Activated CD8-positive, alpha-beta memory T cell treated with anti-CD3 and anti-CD28 coated beads, Interleukin-2, amount 50 U/mL, for 1 hour (primary cell): Measurements from ENCODE around the gene OLFM1.

Experiments
- DNase-seq: peaks from one replicate; pipeline ENCODE4 v3.0.0-alpha.2; 2020; ENCODE audit errors: extremely low read depth

Gene OLFM1

DNA sequence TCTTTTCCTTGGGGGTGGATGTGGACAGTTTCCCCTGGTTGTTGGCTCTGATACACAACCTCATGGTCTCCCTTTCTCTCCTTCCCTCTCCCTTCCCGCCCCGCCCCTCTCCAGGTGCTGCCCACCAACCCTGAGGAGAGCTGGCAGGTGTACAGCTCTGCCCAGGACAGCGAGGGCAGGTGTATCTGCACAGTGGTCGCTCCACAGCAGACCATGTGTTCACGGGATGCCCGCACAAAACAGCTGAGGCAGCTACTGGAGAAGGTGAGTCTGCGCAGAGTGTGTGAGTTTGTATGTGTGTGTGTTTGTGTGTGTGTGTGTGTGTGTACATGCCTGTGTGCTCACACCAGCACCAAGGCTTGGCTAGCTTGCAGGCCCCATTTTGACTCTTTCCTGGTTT is 2.6 kb downstream of the OLFM1 start:
- DNase-seq = no peak

DNA sequence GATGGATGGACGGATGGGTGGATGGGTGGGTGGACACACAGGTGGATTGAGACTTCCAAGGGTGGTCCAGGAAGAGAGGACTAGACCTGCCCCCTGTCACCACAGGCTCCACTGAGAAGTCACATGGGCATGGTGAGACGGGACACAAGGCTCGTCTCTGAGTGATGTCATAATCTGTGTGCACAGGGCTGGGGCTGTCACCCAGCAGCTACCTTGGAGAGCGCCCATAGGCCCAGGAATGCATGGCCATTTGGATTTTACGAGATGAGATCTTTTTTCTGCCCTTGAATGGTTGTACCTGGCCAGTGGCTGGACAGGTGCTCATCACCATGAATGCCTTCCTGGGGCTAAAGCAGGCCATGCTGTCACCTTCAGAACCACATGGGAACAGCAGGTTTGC is 3.1 kb downstream of the OLFM1 start:
- DNase-seq = no peak

DNA sequence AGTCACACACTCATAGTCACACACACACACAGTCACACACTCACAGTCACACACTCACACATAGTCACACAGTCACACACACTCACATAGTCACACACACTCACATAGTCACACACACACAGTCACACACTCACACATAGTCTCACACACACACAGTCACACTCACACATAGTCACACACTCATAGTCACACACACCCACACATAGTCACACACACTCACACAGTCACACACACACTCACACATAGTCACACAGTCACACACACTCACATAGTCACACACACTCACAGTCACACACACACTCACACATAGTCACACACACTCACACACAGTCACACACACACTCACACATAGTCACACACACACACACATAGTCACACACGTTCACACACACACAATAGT is 4.1 kb downstream of the OLFM1 start:
- no peak for DNase-seq

DNA sequence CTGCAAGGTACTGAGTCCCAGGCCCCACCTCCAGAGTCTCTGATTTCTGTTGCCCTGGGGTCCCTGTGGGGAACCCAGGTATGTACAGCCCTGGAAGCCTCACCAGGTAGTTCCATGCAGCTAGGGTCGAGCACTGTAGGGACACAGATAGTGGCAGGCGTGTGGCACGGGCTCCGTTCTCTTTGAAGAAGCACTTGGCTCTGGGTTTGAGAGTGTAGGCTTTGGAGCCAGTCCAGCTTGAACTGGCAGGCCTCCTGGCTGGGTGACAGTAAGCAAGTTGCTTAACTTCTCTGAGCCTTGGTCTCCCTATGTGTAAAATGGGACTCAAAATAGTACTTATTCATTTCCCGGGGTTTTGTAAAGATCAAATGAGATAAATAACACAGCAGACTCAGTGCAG is 5.6 kb downstream of the OLFM1 start:
- DNase-seq = no peak

DNA sequence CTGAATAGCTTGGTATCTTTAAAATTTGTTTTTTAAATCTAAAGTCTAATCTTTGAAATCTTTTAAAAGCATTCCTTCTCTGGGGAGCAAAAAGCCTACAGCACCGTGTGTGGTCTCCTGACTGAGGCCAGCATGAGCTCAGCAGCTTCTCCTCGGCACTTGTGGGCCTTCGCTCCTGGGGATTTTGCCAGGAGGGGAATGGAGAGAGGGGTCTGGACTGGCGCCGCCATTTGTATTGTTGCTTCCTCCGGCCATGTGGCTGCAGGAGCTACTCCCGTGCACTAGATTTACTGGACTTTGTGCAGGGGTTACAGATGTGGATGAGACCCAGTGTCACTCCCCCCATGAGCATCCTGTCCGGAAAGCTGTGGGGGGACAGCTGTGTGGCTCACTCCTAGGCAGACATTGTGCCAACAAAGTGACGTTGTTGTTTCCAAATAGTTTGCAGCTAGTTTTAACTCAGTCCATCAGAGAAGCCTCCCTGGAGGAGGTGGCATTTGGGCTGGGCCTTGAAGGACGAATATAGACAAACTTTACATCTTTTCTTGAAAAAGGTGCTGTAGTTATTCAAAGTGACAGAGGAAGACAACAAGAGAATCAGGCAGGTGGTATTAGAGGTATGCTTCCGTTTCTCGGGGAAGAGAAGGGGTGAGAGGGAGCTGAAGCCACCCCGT is 6.6 kb downstream of the OLFM1 start:
- DNase-seq = no peak

DNA sequence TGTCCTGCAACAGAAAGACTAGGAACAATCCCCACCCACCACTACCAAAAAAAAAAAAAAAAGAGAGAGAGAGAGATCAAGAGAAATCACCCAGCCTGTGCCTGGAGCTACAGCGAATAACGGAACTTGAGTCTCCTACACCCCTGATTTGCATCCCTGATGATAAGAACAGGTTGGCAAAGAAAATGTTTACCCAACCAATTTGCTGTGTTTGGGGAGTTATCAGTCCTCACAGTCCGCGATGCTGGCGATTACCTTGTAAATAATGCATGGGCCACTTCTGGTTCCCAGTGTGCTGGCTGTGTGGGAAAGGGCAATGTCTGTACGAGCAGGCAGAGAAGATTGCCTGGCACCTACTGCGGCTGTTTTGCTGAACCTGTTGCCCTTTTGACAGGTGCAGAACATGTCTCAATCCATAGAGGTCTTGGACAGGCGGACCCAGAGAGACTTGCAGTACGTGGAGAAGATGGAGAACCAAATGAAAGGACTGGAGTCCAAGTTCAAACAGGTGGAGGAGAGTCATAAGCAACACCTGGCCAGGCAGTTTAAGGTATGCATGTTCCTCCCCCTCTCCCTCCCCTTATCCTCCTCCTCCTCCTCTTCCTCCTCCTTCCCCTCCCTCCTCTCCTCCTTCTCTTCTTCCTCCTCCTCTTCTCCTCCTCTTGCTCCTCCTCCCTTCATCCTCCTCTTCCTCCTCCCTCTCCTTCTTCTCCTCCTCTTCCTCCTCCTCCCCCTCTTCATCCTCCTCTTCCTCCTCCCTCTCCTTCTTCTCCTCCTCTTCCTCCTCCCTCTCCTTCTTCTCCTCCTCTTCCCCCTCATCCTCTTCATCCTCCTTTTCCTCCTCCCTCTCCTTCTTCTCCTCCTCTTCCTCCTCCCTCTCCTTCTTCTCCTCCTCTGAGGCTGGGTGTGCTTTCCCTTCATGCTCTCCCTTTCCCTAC is 8.3 kb downstream of the OLFM1 start:
- DNase-seq = no peak

GRCh38 chr9:135096408-135096895 is 9.0 kb downstream of the OLFM1 start:
- DNase-seq = no peak

- DNase-seq = no peak
Observed at GRCh38 chr9:135098400-135099105, 11.1 kb downstream of the OLFM1 start.

- DNase-seq = no peak
Observed at GRCh38 chr9:135099574-135099973, 12.1 kb downstream of the OLFM1 start.

- no peak for DNase-seq
Observed at GRCh38 chr9:135100241-135100681, 12.8 kb downstream of the OLFM1 start.

GRCh38 chr9:135100725-135101410 is 13.4 kb downstream of the OLFM1 start:
- DNase-seq = no peak

- DNase-seq = no peak
Observed at GRCh38 chr9:135101486-135101885, 14.0 kb downstream of the OLFM1 start.

GRCh38 chr9:135101926-135102325 is 14.5 kb downstream of the OLFM1 start:
- no peak for DNase-seq

DNA sequence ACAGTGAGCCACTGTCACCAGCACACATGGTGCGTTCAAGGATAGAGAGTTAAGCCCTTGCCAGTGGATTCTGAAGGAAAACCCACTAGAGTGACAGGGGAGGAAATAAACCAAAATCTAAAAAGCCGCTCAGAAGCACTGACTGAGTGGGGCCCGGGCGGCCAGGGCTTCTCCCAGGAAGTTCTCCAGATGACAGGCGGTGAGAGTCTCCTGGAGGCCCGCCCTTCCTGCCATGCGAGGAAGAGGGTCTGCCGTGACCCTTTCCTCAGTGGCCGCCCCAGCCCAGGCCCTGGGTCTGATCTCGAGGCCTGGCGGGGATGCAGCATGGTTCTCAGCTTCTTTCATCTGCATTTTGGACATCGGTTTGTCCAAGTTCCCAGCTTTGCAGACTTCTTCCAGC is 14.9 kb downstream of the OLFM1 start:
- DNase-seq = no peak

DNA sequence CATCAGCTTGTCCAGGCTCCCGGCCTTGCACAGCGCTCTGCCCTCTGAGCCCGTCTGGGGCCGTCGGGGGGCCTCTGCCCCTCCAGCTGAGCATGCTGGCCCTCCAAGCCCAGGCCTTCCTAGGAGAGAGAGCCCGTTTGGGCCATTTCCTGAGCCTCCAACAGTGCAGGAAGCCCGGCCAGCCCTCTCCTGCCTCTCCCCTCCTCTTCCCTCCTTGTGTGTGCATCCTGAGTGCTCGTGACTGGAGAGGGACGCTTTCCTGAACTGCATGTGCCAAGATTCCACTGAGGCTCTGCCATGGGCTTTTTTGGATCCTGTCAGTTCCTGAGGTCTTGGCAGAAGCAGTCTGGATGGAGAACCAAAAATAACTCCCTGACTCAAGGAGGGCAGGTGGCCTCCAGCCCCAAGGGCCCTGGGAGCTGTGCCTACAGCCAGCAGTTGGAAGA is 15.6 kb downstream of the OLFM1 start:
- no peak for DNase-seq

DNA sequence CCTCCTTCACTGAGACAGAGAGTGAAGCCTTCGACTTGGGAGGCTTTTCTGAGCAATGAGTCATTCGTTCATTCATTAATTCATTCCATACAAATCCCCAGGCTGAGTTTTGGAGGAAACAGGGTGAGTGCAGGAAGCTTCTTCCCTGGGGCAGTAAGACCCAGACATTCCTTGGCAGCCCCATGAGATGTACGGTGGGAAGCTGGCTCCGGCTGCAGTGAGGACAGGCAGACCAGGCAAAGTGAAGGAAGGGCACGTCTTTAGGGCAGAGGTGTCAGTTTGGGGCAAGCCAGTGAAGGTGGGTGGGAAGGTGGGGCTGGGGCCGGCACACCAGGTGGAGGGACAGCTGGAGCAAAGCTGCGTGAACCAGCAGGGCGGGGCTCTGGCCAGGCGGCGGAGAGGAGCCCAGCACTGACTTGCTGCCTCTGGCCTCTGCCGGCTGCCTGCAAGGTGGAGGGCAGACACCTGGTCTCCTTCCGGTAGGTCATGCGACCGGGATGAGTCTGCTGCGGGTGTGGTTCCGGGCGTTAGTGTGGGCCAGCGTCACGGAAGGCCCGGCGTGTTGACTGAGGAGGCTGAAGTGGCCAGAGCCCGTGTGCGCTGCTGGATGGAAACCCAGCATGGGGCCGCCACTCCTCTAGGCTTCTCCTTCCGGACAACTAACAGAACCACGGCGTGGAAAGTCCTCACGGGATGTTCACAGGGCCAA is 16.6 kb downstream of the OLFM1 start:
- no peak for DNase-seq

GRCh38 chr9:135104761-135105160 is 17.3 kb downstream of the OLFM1 start:
- DNase-seq = no peak

GRCh38 chr9:135105211-135105745 is 17.8 kb downstream of the OLFM1 start:
- no peak for DNase-seq

DNA sequence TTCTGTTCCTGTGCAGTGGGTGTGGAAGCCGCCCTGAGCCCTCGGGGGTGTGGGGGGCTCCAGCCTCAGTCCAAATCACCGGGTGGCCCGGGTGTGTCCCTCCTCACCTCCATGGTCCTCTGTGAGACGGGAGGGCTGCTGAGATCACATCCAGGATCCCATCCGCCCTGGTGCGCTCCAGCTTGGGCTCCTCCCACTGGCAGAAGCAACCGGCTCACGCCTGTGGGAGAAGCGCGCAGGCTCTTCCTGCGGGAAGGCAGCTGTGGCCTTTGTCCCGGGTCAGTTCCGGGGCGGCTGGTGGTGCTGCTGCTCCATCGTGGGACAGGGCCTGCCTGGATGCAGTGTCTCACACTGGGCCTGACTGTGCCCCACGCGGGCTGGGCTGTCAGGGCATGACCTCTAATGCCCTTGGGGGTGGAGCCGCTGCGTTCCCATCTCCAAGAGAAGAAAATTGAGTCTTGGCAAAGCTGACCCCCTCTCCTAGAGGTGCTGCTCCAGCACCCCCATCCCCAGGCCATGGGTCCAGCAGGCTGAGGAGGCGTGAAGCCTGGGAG is 18.5 kb downstream of the OLFM1 start:
- no peak for DNase-seq

DNA sequence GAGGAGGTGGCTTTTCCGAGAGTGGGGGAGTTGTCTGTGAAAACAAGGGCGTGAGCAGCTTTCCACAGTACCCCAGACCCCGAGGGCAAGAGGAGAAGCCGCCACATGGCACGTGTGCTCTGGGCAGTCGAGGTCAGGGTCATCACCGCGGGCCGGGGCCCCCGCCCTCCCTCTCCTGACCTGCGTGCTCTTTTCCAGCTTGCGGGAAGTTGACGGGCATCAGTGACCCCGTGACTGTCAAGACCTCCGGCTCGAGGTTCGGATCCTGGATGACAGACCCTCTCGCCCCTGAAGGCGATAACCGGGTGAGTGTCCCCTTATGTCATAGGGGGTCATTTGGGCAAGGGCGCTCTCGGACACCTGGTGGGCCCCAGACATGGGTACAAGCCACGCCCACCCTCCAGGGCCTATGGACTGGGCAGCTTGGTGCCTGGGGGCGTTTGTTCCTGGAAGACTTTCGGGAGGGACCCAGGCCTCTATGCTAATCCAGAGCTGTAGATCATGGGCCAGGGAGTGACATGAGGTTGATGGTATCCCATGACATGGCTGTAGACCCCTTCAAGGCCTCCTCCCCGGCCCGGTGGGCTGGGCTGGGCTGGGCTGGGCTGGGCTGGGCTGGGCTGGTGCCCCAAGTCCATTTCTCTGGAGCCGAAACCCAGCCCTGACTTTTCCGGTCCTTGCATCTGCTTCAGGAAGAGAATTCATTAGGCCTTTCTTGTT is 19.2 kb downstream of the OLFM1 start:
- DNase-seq = no peak
